Neutrophil (primary cell): Measurements from ENCODE around the gene SEPSECS.

ENCODE experiments used
- H3K27ac ChIP-seq: fragments of 200-600 bp; sonication (generic); 2 replicates; pipeline ENCODE4 v1.5.1; 2016; ENCODE audit warnings: mild to moderate bottlenecking, moderate library complexity
- H3K27me3 ChIP-seq: fragments of 200-600 bp; sonication (generic); 2 replicates; pipeline ENCODE4 v1.6.0; 2016; ENCODE audit warnings: mild to moderate bottlenecking
- H3K36me3 ChIP-seq: fragments of 200-600 bp; sonication (generic); 2 replicates; pipeline ENCODE4 v1.5.1; 2017
- H3K4me1 ChIP-seq, 2 experiments: fragments of 200-600 bp in 1 of 2; sonication (generic) in 1 of 2; 1 replicate in 1 of 2; 2 replicates in 1 of 2; pipeline versions ENCODE4 v1.5.1 to v1.6.1; 2013 to 2016; ENCODE audit warnings: low read depth in 1 of 2, low read length in 1 of 2, mild to moderate bottlenecking in 1 of 2, moderate library complexity in 1 of 2; ENCODE audit not compliant: control insufficient read depth in 1 of 2, insufficient read depth in 1 of 2
- H3K4me3 ChIP-seq, 2 experiments: fragments of 200-600 bp in 1 of 2; sonication (generic) in 1 of 2; 1 replicate in 1 of 2; 2 replicates in 1 of 2; pipeline ENCODE4 v1.5.1; 2013 to 2016; ENCODE audit warnings: low read depth in 1 of 2, low read length in 1 of 2, mild to moderate bottlenecking in 1 of 2, moderate library complexity in 1 of 2
- H3K9me3 ChIP-seq: fragments of 200-600 bp; sonication (generic); 2 replicates; pipeline ENCODE4 v1.5.1; 2016
- TF ChIP-seq, protein P1 (sequence below): fragments of 200-600 bp; sonication (generic); IDR thresholded peaks from 2 replicates; pipeline ENCODE4 v1.5.1; 2016; ENCODE audit warnings: antibody characterized with exemption

SEPSECS gene

DNA sequence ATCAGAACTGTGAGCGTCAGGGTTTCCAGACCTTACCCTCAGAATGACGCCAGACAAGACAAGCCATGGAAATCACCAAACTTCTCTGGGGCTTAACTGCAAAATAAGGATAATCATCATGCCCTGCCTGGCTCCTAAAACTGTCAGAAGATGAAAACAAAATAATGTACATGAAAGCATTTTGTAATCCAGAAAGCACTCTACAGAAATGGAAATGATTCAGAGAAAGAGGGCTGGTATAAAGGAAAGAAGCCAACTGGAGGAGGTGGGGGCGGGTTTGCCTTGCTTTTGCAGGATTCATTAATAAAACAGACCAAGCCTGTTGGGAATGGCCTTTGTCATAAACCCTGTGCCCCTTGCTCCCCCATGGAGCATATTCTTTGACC, 47.3 kb downstream of the SEPSECS start:
- H3K27ac ChIP-seq, result no peak overlapping the region
- no peaks in the 10 kb centered on the region for H3K36me3 ChIP-seq
- peaks cover 20% of the 10 kb centered on the region for H3K27me3 ChIP-seq
- TF ChIP-seq, protein P1, sequence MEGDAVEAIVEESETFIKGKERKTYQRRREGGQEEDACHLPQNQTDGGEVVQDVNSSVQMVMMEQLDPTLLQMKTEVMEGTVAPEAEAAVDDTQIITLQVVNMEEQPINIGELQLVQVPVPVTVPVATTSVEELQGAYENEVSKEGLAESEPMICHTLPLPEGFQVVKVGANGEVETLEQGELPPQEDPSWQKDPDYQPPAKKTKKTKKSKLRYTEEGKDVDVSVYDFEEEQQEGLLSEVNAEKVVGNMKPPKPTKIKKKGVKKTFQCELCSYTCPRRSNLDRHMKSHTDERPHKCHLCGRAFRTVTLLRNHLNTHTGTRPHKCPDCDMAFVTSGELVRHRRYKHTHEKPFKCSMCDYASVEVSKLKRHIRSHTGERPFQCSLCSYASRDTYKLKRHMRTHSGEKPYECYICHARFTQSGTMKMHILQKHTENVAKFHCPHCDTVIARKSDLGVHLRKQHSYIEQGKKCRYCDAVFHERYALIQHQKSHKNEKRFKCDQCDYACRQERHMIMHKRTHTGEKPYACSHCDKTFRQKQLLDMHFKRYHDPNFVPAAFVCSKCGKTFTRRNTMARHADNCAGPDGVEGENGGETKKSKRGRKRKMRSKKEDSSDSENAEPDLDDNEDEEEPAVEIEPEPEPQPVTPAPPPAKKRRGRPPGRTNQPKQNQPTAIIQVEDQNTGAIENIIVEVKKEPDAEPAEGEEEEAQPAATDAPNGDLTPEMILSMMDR, result no peak
- H3K4me1 ChIP-seq, result no peaks in the 10 kb centered on the region
- H3K4me3 ChIP-seq, result no peak overlapping the region
- no peaks in the 10 kb centered on the region for H3K9me3 ChIP-seq

DNA sequence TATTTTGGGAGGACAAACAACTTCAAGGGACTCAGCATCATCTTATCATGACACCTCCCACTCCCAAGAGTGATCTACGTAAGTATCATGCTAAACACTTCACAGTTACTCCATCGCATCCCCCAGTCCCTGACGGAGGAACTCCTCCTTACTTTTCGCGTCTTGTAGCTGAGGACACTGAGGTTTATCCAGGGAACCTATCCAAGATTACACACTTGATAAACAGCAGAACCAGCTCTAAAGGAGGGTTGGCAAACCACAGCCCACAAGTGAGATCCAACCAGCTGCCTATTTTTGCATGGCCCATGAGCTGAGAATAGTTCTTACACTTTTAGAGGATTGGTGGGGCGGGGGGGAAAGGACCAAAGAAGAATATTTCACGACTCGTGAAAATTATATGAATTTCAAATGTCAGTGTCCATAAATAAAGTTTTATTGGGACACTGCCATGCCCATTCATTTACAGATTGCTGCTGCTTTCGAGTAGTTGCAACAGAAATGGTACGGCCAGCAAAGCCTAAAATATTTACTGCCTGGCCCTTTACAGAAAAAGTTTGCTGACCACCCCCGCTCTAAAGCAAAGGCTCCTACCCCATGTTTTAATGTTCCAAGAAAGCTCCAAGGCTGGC, 47.8 kb downstream of the SEPSECS start:
- H3K4me1 ChIP-seq, result no peaks in the 10 kb centered on the region
- TF ChIP-seq, protein P1, result no peak

DNA sequence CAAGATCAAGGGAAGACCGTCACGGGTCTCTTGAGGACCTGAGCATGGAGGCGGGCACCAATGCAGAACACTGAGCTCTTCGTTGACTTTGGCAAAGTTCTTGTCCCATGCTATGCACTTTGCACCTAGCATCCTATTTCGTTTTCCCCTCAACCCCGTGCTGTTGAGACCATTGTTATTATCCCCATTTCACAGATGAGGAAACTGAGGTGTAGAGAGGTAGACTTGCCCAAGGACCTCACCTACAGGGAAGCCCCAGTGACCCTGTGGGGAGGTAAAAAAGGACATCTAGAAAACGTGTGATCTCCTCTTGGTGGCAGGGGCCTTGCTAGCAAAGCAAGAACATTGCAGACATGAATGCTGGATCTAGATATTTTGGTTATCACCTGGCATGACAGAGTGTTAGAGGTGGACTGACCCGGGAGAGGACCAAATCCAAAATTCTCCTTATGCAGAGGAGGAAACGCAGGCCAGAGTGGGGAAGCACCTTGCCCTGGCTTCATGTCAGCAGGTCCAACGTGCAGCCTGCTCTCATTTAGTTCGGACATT, 48.5 kb downstream of the SEPSECS start:
- Histone ChIP-seq H3K4me1 (no peaks in the 10 kb centered on the region), H3K9me3 (no peaks in the 10 kb centered on the region), H3K36me3 (no peaks in the 10 kb centered on the region), H3K27ac (no peak overlapping the region), H3K27me3 (peaks cover 20% of the 10 kb centered on the region), H3K4me3 (no peak overlapping the region)
- TF ChIP-seq, protein P1, result no peak

More for the DNA sequence above, 47.8 kb downstream of the SEPSECS start:
- Histone ChIP-seq H3K4me3 (no peak overlapping the region), H3K27ac (no peak overlapping the region), H3K36me3 (no peaks in the 10 kb centered on the region), H3K27me3 (peaks cover 20% of the 10 kb centered on the region), H3K9me3 (no peaks in the 10 kb centered on the region)

DNA sequence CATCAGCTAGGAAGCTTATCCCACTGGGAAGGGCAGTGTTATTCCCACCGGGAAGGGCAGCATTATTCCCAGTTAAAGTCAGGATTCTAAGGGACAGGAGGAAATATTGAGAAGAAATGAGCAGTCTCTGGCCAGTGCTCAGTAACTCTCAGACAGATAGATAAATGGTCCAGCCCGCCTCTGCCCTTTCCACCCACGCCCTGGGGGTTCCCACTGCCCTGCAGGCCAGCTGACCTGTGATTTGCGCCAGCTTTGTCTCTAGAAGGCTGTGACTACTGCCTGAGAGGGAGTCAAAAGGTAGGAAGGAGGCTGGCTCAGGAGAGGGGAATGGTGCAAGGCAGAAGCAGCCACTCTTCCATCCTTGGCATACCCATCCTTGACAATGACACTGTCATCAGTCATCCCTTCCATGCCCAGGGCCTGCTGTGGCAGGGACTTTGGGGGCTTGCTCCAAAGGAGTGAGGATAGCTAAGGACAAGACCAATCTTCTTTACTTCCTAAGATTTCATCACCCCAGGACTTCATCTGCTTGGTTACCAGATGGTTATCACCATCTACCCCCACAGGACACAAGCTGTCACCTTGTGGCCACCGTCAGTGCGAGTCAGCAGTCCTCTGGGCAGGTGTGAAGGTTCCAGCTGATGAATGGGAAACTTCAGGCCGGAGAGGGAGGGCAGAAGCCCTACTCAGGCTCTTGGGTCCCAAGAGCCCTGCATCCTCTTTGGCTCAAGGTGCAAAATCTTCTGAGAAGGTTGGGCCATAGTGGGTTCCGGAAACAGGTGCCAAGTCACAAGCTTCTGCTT, 49.5 kb downstream of the SEPSECS start:
- TF ChIP-seq, protein P1, result no peak
- Histone ChIP-seq H3K36me3 (no peaks in the 10 kb centered on the region), H3K27ac (no peak overlapping the region)

DNA sequence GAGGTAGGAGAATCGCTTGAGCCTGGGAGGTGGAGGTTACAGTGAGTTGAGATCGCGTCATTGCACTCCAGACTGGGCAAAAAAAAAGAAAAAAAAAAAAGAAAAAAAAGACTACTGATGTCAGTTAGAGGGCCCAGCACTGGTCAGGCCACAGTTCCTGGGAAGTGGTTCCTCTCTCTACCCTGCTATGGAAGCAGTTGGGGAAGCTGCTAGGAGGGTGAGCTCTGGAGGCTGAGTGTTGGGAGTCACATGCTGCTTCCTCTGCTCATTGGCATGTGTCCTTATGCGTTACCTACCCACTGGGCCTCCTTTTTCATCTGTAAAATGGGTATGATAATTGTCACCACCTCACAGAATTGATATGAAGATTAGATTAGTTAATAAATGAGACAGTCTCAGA, 50.7 kb downstream of the SEPSECS start:
- H3K9me3 ChIP-seq, result no peaks in the 10 kb centered on the region
- H3K36me3 ChIP-seq, result no peaks in the 10 kb centered on the region
- no peak overlapping the region for H3K27ac ChIP-seq
- H3K4me3 ChIP-seq, result no peak overlapping the region
- H3K4me1 ChIP-seq, result no peaks in the 10 kb centered on the region
- H3K27me3 ChIP-seq, result peaks cover 17% of the 10 kb centered on the region
- TF ChIP-seq, protein P1, result no peak

More for the DNA sequence above, 49.5 kb downstream of the SEPSECS start:
- Histone ChIP-seq H3K9me3 (no peaks in the 10 kb centered on the region), H3K4me3 (no peak overlapping the region), H3K4me1 (no peaks in the 10 kb centered on the region), H3K27me3 (peaks cover 20% of the 10 kb centered on the region)
